Measurements from ENCODE around the gene ZCWPW2.

DNA sequence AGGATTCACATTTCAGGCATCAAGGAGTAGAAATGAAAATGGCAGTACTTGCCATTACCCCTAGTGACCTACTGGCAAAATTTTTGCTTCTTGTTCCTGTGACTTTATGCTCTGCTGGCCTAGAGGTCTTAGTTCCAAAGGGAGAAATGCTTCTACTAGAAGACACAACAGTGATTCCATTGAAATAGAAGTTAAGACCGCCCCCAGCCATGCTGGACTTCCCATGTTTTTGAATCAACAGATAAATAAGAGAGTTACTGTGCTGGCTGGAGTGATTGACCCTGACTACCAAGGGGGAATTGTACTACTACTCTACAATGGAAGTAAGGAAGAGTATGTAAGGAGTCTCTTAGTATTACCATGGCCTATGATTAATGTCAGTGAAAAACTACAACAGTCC lies 196.3 kb downstream of the ZCWPW2 start:
- TF ChIP-seq FOXM1 (IDR thresholded peaks at IDR 0.05; ENCODE audit: low read depth) (no peak), FOXM1 (CRISPR knock-in tag; IDR thresholded peaks at IDR 0.05; ENCODE audit: low read depth) (no peak), FOS (IDR thresholded peaks at IDR 0.05; ENCODE audit: extremely low read depth, insufficient read length) (no peak), NR2C2 (CRISPR knock-in tag; IDR thresholded peaks at IDR 0.05) (no peak), NR2C2 (tag; IDR thresholded peaks at IDR 0.05) (no peak), NRF1 (conservative IDR thresholded peaks at IDR 0.05 in 1 of 2, IDR thresholded peaks at IDR 0.05 in 1 of 2) (no peak), ZBTB33 (CRISPR knock-in tag; IDR thresholded peaks at IDR 0.05) (no peak), MAX (CRISPR knock-in tag; IDR thresholded peaks at IDR 0.05) (no peak), SRF (CRISPR knock-in tag; IDR thresholded peaks at IDR 0.05) (no peak), FOXK1 (CRISPR knock-in tag; IDR thresholded peaks at IDR 0.05; ENCODE audit: borderline replicate concordance) (no peak), SAFB (IDR thresholded peaks at IDR 0.05; ENCODE audit: borderline replicate concordance, low read depth, low read length) (no peak)
- TF ChIP-seq, protein P1, sequence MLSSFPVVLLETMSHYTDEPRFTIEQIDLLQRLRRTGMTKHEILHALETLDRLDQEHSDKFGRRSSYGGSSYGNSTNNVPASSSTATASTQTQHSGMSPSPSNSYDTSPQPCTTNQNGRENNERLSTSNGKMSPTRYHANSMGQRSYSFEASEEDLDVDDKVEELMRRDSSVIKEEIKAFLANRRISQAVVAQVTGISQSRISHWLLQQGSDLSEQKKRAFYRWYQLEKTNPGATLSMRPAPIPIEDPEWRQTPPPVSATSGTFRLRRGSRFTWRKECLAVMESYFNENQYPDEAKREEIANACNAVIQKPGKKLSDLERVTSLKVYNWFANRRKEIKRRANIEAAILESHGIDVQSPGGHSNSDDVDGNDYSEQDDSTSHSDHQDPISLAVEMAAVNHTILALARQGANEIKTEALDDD (IDR thresholded peaks at IDR 0.05), result no peak
- TF ChIP-seq, protein P2, sequence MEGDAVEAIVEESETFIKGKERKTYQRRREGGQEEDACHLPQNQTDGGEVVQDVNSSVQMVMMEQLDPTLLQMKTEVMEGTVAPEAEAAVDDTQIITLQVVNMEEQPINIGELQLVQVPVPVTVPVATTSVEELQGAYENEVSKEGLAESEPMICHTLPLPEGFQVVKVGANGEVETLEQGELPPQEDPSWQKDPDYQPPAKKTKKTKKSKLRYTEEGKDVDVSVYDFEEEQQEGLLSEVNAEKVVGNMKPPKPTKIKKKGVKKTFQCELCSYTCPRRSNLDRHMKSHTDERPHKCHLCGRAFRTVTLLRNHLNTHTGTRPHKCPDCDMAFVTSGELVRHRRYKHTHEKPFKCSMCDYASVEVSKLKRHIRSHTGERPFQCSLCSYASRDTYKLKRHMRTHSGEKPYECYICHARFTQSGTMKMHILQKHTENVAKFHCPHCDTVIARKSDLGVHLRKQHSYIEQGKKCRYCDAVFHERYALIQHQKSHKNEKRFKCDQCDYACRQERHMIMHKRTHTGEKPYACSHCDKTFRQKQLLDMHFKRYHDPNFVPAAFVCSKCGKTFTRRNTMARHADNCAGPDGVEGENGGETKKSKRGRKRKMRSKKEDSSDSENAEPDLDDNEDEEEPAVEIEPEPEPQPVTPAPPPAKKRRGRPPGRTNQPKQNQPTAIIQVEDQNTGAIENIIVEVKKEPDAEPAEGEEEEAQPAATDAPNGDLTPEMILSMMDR (IDR thresholded peaks at IDR 0.05 in 2 of 3, conservative IDR thresholded peaks at IDR 0.05 in 1 of 3; ENCODE audit: insufficient read depth in 2 of 3, low read depth in 1 of 3, low read length in 3 of 3), result no peak
- TF ChIP-seq, protein P3, sequence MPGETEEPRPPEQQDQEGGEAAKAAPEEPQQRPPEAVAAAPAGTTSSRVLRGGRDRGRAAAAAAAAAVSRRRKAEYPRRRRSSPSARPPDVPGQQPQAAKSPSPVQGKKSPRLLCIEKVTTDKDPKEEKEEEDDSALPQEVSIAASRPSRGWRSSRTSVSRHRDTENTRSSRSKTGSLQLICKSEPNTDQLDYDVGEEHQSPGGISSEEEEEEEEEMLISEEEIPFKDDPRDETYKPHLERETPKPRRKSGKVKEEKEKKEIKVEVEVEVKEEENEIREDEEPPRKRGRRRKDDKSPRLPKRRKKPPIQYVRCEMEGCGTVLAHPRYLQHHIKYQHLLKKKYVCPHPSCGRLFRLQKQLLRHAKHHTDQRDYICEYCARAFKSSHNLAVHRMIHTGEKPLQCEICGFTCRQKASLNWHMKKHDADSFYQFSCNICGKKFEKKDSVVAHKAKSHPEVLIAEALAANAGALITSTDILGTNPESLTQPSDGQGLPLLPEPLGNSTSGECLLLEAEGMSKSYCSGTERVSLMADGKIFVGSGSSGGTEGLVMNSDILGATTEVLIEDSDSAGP (CRISPR knock-in tag; IDR thresholded peaks at IDR 0.05), result no peak
